Thyroid gland (tissue), 4 donors: ENCODE measurements around the gene FREY1.

Experiments
- POLR2A ChIP-seq, 2 donors: fragments of 450-650 bp; IDR thresholded peaks; one replicate each; pipeline ENCODE4 v1.6.1; 2017; ENCODE audit warnings: antibody characterized with exemption in 2 of 2, mild to moderate bottlenecking in 2 of 2, moderate library complexity in 1 of 2
- TF ChIP-seq, protein P1 (sequence below), 6 experiments: fragments of 200-600 bp in 3 of 6; fragments of 450-650 bp in 3 of 6; sonication (generic) in 3 of 6; IDR thresholded peaks; one replicate each; pipeline ENCODE4 v1.5.1; 2016 to 2019; ENCODE audit warnings: antibody characterized with exemption in 6 of 6, mild to moderate bottlenecking in 2 of 6, inconsistent platforms in 1 of 6, moderate library complexity in 1 of 6

DNA sequence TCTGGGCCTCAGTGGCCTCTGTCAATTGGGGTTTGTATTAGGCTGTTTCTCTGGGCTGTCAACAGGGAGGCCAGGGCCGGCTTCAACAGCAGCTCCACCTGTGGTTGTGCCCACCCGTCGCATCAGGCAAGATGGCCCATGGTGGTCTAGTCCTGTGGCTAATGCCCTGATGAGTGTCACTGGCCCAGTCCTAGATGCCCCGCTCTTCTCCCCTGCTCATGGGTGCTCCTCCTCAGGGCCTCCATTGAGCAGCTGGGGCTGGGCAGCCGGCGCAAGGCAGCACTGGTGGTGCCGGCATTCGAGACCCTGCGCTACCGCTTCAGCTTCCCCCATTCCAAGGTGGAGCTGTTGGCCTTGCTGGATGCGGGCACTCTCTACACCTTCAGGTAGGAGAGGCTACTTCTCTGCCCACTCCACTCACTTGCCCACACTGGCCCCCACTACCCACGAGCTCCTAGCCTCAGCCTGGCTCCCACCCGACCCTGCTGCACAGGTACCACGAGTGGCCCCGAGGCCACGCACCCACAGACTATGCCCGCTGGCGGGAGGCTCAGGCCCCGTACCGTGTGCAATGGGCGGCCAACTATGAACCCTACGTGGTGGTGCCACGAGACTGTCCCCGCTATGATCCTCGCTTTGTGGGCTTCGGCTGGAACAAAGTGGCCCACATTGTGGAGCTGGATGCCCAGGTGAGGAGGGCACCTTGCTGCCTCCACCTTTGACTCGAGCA lies 20.8 kb upstream of the FREY1 start:
- TF ChIP-seq, protein P1, sequence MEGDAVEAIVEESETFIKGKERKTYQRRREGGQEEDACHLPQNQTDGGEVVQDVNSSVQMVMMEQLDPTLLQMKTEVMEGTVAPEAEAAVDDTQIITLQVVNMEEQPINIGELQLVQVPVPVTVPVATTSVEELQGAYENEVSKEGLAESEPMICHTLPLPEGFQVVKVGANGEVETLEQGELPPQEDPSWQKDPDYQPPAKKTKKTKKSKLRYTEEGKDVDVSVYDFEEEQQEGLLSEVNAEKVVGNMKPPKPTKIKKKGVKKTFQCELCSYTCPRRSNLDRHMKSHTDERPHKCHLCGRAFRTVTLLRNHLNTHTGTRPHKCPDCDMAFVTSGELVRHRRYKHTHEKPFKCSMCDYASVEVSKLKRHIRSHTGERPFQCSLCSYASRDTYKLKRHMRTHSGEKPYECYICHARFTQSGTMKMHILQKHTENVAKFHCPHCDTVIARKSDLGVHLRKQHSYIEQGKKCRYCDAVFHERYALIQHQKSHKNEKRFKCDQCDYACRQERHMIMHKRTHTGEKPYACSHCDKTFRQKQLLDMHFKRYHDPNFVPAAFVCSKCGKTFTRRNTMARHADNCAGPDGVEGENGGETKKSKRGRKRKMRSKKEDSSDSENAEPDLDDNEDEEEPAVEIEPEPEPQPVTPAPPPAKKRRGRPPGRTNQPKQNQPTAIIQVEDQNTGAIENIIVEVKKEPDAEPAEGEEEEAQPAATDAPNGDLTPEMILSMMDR (IDR thresholded peaks at IDR 0.05) = no peak
- TF ChIP-seq POLR2A (IDR thresholded peaks at IDR 0.05) = no peak
